ENCODE data around the gene LCTL.

LCTL gene, protein sequence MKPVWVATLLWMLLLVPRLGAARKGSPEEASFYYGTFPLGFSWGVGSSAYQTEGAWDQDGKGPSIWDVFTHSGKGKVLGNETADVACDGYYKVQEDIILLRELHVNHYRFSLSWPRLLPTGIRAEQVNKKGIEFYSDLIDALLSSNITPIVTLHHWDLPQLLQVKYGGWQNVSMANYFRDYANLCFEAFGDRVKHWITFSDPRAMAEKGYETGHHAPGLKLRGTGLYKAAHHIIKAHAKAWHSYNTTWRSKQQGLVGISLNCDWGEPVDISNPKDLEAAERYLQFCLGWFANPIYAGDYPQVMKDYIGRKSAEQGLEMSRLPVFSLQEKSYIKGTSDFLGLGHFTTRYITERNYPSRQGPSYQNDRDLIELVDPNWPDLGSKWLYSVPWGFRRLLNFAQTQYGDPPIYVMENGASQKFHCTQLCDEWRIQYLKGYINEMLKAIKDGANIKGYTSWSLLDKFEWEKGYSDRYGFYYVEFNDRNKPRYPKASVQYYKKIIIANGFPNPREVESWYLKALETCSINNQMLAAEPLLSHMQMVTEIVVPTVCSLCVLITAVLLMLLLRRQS

DNA sequence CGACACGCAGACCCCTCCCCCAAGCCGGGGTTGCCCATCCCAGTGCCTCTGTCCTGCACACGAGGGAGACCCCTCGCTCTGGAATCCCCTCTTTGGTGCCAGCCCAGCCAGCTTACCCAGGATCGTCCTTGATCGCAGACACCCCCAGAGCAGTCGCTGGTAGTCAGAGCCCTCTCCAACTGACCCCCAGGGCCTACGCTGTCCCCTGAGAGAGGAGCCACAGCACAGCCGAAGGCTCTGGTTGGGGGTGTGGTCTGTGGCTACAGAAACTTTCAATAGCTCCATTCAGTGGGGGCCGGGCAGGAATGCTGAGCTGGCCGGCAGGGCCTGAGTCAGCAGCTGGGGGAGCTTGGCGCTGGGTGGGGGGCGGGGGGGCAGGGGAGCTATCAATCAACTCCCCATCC, at the start of gene LCTL:
TSS of gene LCTL (minus strand) at position 258 of the 404 bp plus-strand sequence. CDS start 633 bp downstream, outside the sequence.
- DNase-seq = no peak

DNA sequence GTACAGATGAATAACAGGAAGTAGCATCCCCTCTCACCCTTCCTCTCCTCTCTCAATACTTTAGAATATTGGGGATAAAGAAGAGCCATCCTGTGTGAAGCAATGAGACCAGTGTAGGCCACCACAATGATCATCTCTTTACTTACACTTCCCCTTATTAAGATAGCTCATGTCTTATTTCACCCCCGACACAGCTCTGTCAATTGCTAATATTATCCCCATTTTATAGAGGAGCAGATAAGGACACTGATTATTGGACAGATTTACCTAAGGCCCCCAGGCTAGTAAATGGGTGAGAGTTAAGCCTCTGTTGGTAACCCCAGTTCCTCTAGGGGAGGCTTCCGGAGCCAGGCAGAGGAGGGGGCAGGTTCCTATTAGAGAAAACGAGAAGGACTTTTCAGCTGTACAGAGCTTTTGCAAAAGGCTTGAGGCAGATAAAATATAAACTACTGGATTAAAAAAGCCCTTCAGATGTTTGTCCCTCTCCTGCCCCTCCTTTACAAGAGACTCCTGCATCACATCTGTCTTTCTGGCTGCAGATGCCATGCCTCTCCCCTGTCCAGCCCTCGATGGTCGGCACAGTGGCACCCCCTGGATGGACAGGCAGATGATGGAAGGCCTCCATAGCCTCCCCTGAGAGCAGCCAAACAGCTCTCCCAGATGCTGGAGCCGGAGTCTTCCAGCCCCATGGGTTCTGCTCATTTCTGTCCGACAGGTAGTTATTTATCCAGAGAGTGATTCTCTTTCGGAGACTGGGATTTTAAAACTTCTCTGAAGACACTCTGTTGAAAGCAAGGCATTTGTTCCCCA, 49.4 kb upstream of the LCTL start:
- no peak for DNase-seq

DNA sequence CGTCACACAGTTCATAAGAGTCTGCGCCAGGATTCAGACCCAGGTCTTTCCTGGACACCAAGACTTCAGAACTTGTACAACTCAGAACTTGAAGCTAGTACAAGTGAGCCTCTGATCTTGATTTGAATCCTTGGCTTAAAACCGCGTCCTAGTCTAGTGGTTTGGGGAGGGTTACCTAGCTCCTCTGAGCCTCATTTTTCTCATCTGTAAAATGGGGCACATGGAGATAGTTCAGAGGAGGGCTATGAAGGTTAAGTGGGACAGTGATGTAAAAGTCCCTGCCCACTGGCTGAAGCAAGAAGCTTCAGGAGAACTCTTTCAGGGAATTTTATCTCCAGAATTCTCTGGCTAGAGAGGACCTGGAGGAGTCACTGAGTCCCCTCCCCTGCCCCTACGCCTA, 48.7 kb upstream of the LCTL start:
- no peak for DNase-seq

DNA sequence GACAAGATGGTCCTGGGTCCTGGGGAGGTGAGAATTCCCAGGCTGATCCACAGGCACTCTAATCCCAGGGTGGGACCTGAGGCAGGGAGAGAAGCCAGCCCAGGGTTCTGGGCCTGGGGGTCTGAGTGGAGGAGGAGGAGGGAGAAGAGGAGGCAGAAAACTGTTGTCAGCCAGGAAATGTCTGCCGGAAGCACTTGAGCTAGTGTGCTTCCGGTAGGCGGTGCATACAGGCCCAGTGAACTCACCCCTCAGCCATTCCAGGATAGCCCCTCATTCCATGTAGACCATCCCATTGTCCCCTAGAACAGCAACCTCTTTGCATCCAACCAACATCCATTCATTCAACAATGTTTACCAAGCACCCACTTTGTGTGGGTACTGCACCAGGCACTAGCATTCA, 47.9 kb upstream of the LCTL start:
- no peak for DNase-seq

DNA sequence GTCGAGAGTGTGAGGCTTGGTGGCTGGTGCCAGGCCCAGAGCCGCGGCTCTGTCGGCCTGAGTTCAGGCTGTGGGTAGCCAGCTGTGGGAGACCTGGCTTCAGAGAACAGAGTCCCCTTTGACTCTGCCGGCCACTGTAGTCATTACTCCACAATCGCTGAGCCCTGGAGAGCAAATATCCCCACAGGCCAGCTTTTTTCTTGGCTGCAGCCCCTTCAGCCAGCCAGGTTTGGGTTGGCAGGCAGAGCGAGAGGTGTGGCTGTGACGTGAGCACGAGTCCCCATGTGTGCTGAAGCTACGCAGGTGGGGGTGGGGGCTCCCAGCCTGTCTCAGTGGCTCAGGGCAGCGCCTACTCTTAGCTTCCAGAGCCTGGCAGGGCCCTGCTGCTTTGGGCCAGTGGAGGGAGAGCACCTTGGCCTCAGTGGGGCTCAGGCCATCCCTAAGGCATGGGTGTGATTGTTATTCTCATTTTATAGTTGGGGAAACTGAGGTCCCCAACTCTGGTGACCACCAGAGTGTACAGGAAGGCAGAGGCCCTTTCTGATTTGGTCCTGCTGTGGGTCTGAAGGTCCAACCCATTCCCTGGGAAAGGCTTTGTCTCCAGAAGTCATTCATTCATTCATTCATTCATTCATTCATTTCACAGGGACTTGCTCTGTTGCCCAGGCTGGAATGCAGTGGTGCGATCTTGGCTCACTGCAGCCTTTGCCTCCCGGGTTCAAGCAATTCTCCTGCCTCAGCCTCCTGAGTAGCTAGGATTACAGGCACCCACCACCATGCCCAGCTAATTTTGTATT, 45.7 kb upstream of the LCTL start:
- DNase-seq = no peak

DNA sequence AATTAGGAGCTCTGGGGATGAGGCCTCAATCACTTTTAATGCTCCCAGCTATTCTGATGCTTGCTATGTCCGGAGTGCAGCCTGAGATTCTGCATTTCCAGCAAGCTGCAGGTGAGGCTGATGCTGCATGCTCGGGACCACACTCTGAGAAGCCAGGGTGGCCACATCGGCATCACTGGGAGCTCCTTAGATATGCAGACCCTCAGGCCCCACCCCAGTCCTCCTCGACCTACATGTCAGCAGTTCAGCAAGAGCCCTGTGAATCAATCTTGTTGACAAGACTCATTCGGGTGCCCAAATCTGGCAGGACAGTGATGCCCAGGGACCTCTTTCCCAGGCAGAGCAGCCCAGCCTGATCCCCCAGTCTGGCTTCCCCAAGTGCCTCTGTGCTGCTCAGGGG, 44.1 kb upstream of the LCTL start:
- DNase-seq = no peak

DNA sequence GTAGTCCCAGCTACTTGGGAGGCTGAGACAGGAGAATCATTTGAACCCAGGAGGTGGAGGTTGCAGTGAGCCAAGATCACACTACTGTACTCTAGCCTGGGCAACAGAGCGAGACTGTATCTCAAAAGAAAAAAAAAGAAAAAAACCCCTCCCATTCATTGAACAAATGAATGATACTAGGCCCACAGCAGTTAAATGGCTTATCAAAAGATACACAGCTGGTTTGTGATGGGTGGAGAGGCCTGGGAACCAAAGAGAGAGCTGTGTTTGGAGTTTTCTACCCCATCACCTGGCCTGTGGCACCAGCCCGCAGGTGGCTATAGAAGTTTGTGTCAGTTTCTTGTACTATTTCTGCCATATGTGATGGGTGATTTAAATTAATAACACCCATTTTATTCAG, 43.1 kb upstream of the LCTL start:
- no peak for DNase-seq

DNA sequence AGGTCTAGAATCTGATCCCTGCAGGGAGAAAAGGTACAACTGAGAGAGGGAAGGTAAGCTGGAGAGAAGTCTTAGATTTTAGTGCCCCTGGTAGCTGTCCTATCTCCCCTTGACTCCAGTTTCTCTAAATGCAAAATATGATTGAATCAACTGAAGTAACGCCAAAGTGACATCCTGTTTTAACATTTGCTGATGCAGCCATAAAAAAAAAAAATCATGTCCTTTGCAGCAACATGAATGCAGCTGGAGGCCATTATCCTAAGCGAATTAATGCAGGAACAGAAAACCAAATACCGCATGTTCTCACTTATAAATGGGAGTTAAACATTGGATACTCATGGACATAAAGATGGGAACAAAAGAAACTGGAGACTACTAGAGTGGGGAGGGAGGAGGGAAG, 42.4 kb upstream of the LCTL start:
- no peak for DNase-seq

DNA sequence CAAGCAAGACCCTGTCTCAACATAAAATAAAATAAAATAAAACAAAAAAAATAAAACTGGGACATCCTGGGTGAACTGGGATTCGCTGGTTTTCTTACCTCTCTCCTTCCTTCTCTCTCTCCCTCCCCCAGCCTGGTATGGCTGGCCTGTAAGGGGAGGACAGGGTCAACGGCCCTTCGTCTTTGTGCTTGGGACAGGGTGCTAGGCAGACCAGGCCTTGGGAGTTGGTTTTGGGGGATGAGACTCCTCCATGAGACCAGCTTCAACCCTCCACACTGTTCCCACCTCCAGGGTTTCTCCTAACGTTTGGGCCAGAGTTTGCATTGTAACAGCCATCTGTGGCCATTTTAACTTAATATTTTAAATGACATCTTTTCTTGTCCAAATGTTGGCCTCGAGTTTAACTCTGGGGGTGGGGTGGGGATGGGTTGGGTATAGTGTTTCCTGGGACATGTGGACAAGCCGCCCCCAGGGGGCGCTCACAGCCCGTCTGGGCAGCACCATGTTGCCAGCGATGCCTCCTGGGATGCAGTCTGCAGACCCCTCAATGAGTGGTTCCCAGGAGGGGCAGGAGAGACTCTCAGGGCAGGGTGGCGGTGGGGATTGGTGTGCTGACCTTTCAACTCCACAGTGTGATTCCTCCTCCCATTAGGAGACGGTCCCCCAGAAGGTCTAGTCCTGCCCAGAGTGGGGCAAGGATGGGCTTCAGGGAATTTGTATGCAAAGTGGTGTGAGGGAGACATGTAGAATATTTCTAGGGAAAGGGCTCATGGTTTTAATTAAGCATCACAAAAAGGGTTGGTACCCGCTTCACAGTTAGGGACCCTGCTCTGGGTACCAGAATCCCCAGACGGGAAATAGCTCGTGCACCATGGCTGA, 37.7 kb upstream of the LCTL start:
- no peak for DNase-seq

DNA sequence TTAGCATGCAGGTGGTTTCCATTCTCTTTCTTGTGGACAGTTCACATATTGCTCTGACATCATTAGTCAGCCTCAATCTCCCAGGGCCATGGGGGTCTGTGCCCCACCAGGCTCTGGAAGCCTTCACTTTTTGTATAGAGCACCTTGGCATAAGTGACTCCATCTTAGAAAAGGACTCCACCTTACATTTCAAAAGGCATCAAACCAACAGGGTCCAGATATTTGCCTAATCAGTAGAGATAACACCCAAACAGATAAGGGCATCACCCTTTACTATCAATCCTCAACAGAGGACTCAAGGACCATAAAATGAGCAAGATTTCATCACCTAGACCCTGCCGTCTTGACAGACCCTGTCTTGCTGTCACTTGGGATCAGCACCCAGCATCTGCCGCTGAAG, 35.7 kb upstream of the LCTL start:
- DNase-seq = no peak

DNA sequence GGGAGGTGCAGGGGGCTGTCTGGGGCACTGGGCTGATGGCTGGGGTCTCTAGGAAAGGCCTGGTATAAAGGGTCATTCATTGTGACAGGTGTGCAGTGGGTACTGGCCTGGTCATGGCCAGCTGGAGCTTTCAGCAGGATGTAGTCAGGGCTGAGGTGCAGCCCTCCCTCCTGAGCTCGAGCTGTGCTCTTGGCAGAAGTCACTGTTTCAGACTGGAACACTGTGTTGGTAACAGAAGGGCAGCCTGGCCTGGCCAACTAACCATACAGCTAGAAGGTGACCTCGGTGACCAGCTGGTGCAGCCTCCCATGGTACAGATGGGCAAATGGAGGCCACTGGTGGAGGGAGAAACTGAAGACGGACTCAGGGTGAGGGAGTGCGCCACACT, 34.4 kb upstream of the LCTL start:
- no peak for DNase-seq

DNA sequence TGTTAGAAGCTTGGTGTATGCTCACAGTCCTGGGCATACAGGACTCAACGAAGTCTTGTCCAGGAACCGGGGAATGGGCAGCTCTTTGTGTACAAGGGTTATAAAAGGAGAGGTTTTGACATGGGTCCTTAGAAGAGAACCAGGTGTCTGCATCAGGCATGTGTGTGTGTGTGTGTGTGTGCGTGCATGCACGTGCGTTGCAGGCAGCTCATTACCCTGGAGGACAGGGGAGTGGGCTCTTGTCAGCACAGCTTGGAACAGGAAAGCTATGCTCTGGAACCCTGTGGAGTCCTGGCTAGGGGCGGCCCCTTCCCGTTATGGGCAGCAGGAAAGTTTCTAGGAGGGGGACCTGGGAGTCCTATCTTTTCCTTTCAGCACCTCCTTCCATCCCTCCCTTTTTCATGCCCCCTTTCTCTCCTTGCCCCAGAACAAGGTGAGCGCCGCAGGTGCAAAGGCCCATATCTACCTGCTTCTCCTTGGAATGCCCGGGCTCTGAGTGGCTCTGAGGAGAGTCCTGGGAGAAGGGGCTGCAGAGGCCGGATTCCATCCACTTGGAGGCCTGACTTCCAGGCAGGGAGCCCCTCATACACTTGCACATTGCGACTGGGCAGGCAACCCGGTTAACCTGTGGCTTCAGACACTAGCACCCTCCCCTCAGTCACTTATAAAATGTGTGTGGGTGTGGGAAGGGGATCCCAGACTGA, 33.9 kb upstream of the LCTL start:
- no peak for DNase-seq

DNA sequence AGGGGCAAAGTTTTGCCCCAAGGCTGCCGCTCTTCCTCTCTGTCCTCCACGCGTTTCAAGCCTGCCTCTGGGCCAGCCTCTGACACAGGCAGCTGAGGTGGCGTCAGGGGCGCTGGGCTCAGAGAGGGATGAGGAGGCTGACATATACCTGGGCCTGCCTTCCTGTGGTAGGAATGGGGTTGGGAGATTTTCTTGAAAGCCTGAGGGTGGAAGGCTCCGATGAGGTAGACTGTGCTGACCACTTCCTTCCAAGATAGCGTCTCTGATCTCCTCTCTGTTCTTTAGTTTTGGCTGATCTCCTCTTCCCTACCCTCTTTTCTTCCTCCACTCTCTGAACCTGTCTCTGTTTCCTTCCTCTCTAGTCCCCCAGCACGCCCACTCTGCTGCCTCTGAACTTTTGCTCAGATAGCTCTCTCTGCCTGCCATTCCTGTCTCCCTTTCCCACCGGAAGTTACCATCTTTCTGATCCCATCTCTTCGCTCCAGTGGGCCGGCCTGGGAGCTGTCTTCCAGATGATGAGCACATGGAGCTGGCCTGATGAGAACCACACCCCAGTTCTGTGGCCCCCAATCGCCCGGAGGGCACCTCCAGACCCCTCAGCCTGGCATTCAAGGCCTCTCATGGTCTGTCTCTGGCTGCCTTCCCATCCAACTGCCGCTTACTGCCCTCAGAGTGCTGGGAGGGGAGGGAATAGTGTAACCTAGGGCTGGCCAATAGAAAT, 32.5 kb upstream of the LCTL start:
- DNase-seq = no peak

DNA sequence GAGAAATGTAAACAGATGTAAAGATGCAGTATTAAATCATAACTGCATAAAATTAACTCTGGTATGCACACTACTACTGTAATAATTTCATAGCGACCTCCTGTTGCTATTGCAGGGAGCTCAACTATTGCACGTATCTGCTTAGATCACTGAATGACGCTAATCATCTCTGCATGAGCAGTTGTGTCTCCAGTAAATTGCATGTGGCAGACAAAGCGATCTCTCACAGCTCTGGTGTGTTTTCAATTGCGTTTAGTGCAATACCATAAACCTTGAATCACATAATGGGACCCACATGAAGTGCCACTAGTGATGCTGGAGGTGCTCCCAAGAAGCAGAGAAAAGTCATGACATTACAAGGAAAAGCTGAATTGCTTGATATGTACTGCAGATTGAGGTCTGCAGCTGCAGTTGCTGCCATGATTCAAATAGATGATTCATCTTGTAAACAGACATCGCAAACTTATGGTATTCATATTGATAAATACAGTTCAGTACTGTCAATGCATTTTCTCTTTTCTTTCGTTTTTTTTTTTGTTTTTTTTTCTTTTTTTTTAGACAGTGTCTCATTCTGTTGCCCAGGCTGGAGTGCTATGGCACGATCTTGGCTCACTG, 30.2 kb upstream of the LCTL start:
- DNase-seq = no peak

DNA sequence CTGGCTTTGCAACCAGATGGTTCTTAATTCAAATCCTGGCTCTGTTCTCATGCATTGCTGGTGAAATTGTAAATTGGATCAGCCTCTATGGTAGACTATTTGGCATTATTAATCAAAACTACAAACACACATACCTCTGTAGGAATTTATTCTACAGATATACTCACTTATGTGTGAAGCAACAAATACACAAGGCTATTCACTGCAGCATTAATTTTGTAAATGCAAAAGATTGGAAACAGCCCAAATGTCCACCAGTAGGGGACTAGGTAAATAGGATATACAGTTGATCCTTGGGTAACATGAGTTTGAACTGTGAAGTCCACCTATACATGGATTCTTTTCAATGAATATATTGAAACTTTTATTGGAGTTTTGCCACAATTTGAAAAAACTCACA, 29.5 kb upstream of the LCTL start:
- DNase-seq = no peak

DNA sequence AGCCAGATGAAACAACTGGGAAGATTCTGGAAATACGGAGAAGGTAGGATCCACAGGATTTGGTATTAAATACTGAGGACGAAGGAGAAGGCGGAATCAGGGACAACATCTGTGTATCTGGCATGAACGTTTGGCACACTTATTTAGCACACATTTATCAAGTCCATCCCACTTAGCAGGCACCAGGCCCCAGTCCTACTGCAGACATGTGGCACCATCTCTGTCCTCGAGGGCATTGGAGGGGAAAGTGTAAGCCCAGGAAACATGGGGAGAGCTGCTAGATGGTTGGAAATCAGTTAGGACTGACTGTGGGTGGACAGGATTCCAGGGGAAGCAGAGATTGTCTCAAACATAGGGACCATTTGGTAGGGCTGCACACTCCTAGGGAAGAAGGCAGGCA, 29.0 kb upstream of the LCTL start:
- DNase-seq = no peak

DNA sequence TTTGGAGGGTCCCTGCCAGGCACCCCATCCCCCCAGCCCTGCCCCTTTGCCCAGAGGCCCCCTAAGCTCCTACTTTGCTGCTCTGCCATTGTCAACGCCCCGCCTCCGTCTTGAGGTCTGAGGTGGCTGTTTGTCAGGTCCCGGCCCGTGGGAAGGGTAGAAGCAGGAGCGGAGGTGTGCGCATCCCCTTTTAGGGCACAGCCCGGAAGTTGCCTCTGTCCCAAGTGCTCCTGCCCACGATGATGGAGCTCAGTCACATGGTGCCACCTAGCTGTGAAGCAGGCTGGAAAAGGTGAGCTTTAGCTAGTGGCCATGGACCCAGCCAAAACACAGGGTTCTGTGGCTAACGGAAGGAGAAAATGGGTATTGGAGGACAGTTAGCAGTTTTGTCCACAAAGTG, 28.5 kb upstream of the LCTL start:
- no peak for DNase-seq

DNA sequence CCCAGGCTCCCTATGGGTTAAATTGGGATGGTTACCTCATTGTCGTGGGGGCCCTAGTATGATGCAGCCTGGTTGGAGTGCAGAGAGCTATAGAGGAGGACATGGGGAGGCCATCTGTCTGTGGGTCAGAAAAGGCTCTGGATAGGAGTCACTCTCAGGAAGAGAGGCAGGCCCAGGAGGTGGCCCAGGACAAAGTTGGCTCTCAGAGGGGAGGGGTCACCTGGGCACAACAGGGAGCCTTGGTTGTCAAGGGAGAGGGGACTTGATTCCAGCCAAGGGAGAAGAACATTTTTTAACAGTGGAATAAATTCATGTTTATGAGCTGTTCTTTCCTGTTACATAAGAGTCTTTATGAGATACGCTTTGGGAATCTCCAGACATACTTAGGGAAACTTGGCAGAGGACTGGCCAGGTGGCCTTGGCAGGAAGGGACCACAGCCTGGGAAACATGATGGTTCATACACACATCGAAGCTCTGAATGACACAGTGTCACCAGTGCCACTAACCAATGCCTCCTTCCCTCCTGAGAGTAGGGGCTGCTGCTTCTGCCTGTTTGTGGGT, 27.5 kb upstream of the LCTL start:
- DNase-seq = no peak

DNA sequence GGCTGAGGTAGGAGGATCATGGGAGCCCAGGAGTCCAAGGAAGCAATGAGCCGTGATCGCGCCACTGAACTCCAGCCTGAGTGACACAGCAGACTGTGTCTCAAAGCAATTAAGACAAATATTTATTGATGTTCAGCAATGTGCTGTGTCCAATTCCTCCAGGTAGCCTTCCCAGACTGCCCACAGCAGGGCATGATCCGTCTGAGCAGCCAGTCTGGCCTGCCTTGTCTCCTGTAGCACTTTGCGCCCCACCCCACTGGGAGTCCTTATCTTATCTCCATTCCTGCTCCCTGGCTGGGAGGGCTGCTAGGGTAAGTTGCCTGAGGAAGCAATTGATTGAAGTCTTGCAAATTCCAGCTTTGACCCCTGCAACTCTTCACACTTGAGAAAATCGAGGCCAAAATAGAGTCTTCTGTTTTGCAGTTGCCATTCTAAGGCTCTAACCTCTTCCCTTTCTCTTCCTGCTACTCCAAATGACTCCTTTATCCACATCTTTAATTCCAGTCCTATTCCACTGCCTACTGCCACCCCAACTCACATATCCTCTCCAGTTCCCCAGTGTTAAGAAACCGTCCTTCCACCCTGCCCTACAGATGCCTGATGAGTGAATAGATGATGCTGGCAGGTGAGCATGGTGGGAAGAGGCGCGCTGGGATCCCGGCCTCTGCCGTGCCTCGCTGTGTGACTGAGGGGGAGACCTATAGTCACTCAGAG, 26.9 kb upstream of the LCTL start:
- DNase-seq = no peak

All from DMS 273 treated with DMSO at 0.1 percent for 48 hours (cell line).